CD1c-positive myeloid dendritic cell (primary cell): Measurements from ENCODE around the gene MAN2C1.
"Not testable (repeated sequence)": the region's sequence is repeated elsewhere in the genome, so short reads cannot be mapped to it uniquely, and the experiment has no call there.

ENCODE experiments used
- DNase-seq: peaks from one replicate; pipeline ENCODE4 v3.0.0-alpha.2; 2016; ENCODE audit errors: extremely low spot score

The MAN2C1 gene

DNA sequence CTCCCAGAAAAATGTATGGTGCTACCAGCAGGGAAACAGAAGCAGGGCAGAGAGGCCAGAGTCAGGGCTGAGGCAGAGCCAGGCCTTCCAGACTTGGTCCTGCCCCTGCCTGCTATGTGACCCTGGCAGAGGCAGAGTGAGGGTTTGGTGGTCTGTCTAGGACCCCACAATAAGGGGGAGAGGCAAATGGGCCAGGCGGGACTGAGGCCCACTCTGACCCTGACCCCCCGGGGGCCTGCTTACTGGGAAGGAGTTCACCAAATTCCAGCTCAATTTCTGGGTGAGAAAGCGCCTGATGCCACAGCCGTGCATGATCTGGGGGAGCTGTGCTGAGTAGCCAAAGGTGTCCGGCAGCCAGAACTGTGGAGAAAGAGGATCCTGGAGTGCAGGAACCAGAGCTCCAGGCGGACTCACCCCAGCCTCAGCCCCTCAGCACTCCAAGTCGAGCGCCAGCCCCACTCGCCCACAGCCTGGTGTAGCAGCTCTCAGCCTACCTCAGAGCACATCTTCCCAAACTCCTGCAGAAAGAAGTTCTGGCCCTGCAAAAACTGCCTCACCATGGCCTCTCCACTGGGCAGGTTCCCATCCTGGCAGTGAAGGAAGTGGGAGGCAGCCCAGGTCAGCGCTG lies 6.9 kb downstream of the MAN2C1 start:
- DNase-seq = no peak

DNA sequence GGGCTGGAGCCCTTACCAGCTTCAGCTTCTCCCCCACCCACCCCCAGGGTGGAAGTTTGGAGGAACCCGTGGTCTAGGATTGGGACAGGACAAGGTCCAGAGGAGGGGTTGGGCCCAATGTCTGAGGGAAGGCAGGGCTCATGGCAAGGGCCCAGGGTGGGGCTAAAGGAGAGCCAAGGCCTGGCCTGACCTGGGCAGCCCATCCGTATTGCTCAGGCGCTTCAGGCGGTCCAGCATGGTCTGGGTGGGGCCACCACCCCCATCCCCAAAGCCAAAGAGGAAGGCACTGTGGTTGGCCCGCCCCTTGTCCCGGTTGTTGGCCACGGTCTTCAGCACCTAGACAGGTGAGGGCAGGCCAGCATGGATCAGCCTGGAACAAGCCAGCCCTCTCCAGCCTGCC lies 7.6 kb downstream of the MAN2C1 start:
- no peak for DNase-seq

DNA sequence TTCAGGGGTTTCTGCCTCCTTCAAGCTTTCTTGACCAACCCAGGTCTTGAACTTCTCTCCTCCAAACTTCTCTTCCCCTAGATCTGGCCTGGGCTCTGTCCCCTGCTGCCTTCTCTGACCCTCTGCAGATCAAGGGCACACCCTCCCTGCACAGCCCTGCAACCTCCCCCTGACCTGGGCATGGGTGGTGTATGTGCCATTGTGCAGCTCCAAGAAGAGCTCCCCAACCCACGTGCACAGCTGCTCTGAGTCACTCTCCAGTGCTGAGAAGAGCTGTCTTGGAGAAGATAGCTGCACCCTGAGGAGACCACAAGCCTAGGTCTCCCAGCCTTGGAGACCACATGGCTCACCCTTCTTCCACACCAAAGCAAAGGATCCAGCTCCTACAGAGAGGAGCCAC lies 8.0 kb downstream of the MAN2C1 start:
- no peak for DNase-seq

DNA sequence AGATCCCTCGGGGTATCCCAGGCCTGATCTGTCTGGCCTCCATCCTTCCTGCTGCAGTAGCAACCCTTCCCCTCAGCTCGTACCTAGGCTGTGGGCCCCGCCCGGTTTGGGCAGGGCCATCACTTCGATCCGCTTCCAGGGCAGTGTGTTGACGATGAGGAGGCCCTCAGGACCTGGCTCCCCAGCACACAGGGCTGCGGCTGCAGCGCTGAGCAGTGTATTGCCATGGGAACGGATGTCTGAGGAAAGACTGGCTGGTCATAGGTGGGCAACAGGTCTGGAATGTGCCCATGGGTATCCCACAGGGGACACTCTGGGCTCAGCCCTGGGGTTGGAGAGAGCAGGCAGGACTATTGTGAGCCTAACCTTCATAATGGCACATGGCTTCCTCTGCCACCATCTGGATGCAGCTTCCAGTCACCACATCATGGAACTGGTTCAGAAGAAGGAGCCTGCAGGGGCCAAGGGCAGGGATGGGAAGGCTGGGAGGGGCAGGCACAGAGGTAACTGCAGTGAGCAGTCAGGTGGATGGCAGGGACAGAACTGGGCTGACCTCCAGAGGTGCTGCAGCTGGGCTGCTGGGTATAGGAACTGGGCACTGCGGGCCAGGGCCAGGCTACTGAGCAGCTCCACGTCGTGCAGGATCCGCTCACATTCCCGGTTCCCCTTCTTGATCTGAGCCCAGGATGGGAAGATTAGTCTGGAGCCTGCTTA lies 8.7 kb downstream of the MAN2C1 start:
- DNase-seq = no peak

DNA sequence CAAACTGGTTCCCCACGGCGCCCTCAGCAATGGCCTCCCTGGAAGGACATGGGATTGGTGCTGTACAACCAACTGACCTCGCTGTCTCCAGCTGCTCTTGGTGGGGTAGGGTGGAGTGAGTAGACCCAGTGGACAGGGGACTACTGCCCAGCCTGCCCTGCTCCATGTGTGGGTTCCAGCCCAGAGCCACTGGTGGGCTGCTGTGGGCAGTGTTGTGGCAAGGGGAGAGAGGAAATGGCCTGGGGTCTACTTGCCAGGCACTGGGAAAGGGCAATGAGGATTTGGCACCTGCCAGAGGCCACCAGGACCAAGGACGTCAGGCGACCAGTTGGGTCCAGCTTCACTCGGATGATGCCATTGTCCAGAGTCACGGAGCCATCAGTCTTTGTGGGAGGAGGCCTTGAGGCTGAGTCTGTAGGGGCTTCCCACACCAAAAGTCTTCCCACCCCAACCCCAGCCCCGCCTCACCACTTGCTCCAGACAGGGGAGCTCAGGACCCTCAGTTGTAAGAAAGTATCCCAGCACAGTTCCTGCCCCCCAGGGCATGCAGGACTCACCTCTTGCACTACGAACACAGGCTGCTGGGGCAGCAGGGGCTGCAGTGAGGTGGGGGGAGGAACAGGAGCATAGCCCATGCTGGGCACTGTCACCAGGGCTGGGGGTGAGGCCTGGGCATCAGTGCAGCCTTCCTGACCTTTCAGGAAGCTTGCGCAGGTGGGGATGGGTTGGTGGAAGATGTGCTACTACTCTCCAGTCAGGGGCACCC lies 9.5 kb downstream of the MAN2C1 start:
- DNase-seq = no peak

DNA sequence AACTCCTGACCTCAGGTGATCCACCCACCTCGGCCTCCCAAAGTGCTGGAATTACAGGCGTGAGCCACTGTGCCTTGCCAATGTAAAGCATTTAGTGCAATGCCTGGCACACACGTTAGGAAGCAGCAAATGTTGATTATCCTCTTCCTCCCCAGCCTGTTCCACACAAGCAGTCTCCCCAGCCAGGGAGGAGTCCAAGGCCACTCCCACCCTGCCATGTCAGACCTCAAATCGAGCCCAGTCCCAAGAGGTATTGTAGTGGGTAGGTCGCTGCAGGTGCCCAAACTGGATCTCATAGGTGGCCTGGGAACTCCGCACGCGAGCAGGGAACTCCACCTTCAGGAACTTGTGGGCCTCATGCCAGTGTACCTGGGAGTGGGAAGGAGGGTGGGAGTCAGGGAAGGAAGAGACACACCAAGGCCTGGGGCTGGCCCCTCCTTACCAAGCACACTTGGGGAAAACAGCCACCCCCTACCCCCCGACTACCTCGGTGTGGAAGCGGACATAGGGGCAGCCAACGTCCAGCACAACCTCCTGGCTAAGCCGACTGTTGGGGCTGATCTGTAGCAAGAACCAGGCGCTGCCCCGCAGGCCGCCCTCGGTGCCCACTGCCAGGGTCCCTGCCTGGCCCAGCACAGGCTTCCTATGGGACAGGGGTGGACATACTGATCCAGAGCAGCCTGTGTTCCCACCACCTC lies 10.3 kb downstream of the MAN2C1 start:
- DNase-seq = no peak

DNA sequence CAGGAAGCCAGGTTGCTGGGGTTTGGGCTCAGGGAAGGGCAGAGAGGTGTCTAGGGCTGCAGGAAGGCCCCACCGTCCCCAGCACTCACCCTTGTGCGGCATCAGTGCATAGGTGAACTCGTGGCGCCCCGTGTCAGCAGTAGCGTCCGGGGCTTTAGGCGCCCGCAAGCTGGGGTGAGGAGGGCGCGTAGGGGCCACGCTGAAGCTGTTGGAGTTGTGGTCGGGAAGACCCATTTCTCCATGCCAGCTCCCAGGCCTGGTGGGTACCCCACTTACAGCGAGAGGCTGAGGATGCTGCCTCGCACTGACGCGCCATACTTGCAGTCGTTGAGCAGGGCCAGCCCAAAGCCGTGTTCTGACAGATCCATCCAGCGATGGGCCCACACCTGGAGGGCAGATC lies 11.9 kb downstream of the MAN2C1 start:
- DNase-seq = no peak

DNA sequence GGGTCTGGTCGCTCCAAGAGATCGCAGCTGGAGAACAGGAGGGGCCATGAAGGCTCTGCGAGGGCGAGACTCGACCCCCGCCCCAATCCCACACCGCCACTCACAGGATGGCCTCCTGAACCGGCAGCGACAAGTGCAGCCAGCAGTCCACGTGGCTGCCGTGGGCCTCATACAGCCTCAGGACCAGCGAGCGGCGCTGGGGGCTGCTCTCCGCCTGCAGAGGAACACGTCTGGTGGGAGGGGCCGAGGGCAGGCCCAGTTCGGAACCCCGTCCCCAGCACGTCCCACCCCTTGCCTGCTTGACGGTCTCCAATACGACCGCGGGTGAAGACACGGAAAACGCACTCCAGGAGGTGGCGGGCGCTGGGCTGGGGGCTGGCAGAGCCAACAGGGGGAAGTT lies 12.4 kb downstream of the MAN2C1 start:
- DNase-seq = no peak

DNA sequence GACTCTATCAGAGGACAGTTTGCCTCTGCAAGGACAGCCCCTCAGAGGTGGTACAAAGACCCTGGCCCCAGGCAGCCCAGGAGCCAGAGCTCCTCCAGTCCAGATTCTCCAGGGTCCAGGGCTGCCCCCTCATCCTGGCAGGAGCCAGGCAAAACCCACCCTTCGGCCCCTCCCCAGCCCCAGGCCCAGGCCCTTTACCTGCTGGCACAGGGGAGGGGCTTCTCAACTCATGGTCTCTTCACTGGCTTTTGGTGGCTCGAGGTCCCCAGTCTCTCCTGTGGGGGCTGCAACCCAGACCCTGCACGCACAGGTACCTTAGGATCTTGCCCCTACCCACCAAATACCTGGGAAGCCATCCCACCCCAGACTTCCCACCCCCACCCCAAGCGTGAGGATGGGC lies 13.0 kb downstream of the MAN2C1 start:
- DNase-seq = no peak

DNA sequence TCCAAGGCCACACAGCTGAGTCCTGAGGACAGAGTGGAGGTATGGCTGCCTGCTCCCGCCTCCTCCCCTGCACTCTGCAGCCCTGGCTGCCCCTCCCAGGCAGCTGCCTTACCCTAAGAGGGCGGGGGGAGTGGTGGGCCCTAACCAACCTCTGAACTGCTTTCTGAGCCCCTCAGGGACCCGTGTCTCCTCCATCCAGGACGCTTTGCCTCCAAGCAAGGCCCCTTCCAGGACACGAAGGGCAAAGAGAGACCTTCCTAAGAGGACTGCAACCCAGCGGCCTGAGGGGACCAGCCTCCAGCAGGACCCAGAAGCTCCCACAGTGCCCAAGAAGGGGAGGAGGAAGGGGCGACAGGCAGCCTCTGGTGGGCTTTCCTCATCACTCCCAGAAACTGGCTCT lies 14.0 kb downstream of the MAN2C1 start:
- no peak for DNase-seq

DNA sequence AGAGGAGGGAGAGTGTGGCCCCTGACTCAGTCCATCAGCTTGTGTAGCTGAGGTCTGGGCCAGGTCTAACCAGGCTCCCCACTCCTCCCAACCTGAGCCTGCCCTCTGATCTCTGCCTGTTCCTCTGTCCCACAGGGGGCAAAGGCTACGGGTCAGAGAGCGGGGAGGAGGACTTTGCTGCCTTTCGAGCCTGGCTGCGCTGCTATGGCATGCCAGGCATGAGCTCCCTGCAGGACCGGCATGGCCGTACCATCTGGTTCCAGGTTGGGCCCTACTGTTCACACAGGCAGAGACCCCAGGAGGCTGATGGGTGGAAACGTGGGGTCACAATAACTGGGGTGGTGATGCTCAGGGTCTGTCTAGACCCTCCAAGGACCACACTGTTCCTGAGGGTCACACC lies 14.8 kb downstream of the MAN2C1 start:
- no peak for DNase-seq

DNA sequence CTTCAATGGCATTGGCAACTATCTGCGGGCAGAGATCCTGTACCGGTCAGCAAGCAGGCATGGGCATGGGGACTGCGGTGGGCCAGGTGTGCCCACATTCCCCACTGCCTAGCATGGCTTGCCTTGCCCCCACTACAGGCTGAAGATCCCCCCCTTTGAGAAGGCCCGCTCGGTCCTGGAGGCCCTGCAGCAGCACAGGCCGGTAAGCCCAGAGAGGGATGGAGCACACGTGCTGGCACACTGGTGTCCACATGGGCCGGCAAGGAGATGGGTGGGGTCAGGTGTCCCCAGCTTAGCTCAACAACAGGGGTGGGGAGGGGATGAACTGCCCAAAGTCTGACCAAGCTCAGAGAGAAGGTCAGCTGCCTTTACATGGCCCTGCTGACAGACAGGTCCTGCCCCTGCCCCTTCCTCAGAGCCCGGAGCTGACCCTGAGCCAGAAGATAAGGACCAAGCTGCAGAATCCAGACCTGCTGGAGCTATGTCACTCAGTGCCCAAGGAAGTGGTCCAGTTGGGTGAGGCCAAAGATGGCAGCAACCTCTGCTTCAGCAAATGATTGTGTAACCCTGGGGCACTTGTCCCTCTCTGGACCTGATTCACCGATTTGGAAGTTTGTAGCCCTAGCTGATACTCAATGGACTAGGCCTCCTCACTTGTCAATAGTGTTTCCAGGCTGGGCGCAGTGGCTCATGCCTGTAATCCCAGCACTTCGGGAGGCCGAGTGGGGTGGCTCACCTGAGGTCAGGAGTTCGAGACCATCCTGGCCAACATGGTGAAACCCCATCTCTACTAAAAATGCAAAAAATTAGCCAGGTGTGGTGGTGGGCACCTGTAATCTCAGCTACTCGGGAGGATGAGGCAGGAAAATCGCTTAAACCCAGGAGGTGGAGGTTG lies 16.0 kb downstream of the MAN2C1 start:
- DNase-seq = no peak

DNA sequence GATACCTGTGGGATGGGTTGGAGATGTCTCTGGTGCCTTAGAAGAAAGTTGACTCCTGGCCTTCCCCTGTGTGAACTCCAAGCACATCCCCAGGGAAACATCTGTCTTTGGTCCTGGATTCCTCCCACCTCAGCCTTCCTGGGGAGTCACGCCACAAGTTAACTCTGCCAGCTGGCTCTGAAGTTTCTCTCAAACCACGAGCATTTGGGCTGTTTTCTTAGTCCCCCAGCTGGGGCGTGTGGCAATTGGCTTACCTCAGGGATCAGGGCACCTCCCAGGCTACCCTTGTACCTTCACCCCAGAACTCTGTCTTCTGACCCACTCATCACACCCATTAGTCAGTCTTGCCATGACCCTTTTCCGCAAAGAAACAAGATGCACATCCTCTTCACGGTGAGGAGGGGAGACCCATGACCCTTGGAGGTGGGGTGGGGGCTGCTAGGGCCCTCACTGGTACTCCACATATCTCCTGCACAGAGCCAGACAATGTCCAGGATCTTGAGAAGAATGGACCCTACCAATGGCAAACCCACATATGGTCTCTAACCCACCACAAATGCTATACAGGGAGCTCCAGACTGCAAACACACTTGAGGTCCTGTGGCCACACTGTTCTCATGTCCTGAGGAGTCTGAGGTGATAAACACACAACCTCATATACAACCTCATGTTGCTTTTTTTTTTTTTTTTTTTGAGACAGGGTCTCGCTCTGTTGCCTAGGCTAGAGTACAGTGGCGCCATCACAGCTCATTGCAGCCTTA lies 17.6 kb downstream of the MAN2C1 start:
- DNase-seq = no peak

DNA sequence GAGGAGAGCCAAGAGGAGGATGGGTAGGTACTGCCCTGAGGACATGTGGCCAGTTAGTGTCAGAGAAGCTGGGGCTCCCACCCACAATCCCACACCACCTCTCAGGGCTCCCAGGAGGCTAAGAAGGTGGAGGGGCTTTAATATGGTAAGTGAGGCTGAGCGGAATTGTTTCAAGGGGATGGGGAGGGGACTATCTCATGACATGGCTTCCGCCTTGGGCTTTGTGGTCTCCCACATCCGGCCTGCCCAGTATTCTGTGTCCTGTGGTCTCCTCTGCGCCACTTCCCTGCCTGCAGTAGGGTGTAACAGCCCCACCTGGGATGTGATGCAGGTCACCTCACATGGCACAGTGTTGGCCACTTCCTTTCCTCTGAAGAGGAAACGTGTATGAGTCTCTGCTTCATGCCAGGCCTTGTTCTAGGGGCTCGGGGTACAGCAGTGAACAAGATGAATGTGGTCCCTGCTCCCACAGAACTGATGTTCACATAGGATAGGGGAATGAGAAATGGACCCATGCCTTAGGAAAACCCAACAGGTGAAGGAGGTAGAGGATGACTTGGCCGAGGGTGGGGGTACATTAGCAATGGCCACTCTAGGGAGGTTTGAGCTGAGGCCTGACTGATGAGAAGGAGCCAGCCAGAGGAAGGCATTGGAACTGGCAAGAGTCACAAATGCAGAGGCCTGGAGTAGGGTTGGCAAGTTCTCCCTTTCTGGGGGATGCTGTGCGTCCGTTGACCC lies 18.4 kb downstream of the MAN2C1 start:
- peak; percentile 64 for DNase-seq

DNA sequence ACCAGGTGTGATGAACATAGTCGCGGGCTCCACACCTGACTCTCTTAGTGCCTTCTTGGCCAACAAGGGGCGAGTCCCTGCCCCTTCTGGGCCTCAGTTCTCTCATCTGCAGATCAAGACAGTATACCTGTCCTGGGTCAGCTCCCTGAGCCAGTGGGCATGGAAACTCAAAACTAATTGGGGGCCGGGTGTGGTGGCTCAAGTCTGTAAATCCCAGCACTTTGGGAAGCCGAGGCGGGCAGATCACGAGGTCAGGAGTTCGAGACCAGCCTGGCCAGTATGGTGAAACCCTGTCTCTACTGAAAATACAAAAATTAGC lies 19.1 kb downstream of the MAN2C1 start:
- not testable (repeated sequence) for DNase-seq

DNA sequence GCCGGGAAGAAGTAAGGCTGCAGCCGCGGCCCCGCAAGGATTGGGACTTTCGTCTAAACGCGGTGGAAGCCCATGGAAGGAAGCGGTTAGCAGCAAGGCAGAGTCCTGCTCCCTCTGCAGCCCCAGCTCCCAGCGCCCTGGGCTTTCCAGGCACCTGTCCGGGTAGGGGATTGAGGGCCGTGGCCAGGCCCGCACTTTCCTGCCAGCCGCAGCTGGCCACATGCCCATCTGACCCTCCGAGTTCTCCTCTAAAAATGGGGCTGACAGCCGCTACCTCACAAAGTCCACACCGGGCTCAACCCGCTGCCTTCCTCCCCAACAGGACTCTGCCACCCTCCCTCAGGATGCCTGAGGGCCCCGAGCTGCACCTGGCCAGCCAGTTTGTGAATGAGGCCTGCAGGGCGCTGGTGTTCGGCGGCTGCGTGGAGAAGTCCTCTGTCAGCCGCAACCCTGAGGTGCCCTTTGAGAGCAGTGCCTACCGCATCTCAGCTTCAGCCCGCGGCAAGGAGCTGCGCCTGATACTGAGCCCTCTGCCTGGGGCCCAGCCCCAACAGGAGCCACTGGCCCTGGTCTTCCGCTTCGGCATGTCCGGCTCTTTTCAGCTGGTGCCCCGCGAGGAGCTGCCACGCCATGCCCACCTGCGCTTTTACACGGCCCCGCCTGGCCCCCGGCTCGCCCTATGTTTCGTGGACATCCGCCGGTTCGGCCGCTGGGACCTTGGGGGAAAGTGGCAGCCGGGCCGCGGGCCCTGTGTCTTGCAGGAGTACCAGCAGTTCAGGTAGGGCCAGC lies 19.7 kb downstream of the MAN2C1 start:
- no peak for DNase-seq

DNA sequence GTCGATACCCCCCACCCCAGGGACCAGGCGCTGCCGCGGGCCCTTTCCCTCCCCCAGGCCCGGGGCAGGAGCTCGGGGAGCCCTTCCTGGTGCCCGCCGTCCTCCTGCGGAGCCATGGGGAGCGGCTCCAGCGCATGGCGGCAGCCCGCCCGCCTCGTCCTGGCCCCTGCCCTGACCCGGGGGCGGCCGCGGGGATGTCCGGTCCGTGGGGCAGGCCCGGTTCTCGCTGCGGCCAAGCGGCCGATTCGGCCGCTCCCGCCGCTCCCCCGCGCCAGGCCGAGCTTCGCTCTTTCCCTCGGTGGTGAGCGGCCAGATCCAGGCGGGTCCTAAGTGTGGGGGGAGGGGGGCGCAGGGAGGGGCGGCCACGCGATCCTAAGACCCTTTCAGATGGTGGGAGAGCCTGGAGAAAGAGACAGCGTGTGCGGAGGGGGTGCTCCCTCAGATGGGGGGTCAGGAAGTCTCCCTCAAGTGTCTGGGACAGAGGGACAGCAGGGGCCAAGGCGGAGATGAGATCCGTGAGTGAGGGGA lies 20.3 kb downstream of the MAN2C1 start:
- peak; percentile 14 for DNase-seq

DNA sequence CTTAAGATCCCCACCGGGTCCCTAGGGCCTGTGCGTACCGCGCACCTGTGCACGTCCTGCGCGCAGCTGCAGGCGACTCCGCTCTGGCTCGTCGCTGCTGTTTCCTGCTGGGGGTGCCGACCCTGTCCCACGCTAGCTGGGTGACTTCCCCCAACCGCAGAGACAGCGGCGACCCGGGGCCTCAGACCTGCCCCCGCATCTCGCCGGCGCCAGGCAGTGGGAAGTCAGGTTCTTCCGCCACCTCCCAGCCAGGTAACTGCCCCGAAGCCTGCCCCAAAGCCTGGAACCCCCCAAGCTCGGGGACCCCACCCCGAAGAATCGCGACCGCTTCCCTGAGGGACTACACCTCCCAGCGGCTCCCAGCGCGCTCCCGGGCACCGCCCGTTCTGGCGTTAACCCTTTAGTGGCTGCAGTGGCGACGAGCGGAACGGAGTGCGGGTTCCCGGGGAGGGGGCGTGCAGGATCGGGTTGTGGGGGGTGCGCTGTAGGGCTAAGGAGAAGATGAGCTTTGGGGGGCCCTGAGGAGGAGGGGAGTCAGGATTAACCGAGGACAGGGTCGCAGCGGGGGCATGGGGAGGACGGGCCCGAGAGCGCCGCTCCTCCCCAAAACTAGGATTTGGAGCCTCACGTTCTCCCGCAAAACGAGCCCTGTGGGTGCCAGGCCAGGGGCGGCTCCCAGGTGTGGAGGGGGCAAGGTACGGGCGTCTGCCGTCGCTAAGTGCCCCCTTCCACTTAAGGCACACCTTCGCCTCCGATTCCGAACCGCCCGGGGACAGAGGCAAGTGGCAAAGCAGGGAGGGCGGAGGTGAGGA lies 21.0 kb downstream of the MAN2C1 start:
- peak; percentile 42 for DNase-seq
